ENCODE measurements around the gene ADAM10.

ADAM10 gene

DNA sequence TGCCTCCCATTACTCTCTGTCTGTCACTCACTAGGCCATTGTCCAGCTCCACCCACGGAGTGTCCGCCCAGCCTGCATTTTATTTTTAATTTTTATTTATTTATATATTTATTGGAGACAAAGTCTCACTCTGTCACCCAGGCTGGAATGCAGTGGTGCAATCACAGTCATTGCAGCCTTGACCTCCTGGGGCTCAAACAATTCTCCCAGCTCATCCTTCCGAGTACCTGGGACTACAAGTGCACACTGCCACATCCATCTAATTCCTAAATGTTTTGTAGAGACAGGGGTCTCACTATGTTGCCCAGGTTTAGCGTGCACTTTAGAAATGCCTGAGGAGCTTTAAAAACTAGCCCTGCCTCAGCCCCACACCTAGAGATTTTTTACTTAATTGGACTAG lies 176.2 kb downstream of the ADAM10 start:
- DNase-seq = no peak

DNA sequence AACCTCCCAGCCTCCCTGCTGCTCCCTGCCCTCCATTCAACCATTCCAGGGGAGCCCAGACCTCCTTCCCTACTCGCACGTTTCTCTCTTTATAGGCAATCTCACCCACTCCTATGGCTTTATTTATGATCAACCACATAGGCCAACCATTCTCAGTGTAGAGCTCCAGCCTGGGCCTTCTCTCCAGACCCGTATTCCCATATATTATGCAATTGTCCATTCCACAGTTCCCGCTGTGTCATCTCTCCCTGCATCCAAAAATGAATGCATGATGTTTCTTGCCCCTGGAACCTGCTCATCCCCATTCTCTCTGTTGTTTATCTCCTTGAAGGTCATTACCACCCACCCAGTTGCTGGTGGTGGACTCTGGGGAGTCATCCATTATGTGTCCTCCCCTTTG lies 177.0 kb downstream of the ADAM10 start:
- no peak for DNase-seq

DNA sequence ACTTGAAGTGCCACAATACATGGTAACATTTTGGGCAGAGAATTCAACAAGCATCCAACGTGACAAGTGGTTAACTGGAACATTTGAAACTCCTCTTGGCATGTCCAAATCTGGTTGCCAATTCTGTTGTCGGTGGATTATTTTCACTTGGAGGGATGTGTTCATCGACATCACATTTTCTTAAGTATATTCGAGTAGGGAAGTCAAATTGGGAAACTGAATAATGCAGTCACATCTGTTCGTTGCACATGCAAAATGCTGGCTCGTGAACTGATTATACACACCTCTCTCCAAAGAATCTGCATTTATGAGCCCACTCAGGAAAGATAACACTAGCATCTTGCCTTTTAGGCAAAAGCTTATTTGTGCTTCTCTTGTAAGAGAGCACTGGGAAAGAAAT lies 178.0 kb downstream of the ADAM10 start:
- DNase-seq = no peak

DNA sequence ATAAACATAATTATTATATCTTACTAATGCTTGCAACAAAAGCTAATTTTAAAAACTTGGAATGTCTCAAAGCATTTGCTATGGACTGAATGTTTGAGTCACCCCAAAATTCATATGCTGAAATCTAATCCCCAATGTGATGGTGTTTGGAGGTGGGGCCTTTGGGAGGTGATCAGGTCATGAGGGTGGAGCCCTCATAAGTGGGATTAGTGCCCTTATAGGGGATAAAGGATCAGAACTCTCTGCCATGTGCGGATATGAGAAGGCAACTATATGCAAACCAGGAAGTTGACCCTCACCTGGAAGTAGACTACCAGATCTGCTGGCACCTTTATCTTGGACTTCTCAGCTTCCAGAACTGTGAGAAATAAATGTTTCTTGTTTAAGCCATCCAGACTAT lies 180.1 kb downstream of the ADAM10 start:
- no peak for DNase-seq

DNA sequence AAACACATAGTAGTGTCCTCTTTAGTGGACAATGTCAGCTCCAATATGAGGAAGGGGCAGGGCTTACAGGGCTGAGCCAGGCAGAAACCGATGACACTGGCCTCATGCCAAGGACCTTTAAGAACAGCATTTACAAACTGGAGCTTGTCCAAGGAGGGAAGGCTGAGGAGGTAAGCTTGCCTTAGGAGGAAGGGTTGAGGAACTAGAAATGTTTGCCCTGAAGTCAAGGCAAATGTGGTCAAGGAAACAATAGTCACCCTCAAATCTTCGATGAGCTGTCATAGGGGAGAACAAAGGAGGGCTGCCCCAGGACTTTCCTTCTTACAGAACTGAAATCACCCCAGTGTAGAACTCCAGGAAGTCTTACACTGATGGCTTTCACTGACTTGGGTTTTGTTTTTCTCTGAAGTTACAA lies 181.3 kb downstream of the ADAM10 start:
- DNase-seq = no peak

DNA sequence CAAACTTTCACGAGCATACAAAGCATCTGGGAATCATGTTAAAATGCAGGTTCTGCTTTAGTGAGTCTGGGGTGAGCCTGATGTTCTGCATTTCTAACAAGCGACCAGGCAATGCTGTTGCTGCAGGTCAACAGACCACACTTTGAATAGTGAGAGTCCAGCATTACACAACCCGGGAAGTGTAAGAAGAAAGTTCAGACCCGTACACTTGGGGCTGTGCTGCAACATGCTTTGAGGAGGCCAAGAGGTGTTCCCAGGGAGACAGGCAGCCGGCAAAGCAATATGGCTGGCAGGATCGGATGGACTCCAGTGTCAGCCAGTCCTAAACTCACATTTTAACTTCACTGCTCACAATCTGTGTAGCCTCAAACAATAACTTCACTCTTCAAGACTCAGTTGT lies 183.5 kb downstream of the ADAM10 start:
- DNase-seq = no peak

DNA sequence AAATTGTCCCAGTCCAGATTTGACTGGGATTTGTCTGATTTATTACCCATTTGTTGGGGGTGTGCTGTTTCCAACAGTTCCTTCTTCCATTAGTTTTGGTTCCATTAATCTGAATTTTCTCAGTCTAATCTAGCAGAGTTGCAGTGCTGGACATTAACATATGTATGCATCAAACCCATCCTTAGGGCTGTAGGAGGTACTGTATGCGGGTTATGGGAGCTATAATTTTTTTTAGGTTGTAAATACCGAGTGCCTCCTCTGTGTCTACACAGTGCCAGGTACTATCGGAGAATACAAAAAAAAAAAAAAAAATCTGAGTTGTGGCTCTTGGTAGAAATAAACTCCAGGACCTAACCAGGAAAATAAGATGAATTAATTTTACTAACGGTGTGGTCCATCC lies 183.9 kb downstream of the ADAM10 start:
- DNase-seq = no peak

DNA sequence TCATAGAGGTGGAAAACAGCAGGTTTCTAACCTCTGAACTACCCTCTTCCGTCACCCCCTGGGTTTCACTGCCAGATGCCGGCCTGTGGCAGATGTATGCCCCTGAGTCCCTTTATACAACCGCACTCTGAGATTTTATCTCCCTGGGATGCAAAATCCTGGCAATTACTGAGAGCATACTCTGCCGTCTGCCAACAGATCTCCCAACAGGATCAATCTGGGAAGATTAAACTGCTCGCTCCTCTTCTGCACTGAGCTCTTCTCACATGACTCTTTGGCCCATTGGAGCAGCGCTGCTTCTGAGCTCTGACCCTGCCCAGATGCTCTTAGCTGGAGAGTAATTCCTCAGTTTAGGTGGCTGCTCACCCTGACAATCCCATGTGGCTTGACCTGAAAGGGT lies 184.5 kb downstream of the ADAM10 start:
- DNase-seq = no peak

DNA sequence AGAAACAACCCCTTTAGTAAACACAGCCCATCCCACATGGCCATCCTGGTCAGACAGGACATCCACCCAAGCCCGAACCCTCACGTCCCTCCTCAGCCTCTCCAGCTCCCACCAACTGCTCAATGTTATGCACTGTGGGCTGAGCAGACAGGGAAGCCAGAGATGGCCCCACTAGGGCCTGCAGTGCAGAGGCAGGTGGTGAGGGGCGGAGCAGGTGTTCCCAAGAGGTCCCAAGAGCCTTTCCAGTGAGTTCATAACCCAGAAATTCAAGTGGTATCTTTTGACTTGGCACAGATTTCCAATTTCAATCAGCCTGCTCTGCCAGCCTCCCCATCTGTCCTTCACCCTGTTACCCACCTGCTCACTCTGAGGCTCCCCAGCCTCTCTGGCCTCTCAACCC lies 187.4 kb downstream of the ADAM10 start:
- no peak for DNase-seq

DNA sequence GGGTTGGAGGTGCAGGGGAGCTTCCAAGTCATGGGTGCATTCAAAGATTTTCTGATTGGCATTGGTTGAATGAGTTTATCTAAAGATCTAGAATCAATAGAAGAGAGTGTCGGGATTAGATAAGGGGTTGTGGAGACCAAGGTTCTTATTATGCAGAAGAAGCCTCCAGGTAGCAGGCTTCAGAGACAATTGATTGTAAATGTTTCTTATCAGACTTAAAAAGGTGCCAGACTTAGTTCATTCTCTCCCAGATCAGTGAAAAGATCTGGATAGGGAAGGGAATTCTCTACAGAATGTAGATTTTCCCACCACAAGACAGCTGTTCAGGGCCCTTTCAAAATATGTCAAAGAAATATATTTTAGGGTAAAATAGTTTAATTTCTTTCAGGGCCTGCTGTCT lies 188.2 kb downstream of the ADAM10 start:
- no peak for DNase-seq

DNA sequence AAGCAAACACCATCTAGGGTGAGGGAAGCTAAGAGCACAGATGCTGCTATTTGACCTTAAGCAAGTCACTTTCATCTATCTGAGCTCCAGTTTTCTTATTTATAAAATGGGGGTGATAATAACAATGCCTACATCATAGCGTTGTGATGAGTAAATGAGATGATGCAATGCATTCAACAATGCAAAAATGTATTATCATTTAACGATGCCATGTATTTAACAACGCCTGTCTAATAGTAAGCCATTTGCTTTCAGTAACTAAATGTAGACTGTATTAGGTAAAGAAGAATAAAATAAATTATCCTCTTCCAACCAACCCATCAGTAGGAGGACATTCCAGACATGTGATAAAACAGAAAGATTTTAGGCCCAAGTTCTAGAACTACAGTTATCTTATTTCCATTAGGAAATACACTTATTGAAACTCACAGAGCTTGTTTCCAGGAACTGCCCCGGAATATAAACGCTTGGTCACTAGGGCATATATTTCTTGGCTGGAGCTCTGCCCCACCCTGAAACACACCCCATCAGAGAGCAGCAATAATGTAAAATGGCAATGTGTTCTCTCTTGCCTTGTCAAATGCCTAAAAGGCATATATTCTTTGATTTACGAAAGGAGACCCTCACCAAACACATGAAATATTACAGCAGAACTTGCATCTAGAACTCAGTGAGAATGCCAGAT lies 189.5 kb downstream of the ADAM10 start:
- DNase-seq = no peak

DNA sequence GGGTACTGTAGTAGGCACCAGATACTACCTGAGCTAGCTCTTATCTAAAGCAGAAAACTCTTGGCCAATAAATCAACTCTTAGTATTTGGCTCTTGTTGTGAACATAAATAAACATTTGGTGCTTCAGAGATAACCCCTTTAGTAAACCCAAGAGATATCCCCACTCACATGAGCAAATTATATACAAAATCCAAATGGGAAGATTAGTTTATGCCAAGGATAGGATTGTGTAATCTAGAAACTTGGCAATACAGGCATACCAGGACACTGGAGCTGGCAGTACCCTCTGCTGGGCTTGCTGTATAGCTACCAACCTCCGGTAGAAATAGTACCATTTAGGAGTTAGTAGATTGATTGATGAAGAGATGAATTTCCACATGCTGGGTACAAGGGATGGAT lies 190.7 kb downstream of the ADAM10 start:
- no peak for DNase-seq

DNA sequence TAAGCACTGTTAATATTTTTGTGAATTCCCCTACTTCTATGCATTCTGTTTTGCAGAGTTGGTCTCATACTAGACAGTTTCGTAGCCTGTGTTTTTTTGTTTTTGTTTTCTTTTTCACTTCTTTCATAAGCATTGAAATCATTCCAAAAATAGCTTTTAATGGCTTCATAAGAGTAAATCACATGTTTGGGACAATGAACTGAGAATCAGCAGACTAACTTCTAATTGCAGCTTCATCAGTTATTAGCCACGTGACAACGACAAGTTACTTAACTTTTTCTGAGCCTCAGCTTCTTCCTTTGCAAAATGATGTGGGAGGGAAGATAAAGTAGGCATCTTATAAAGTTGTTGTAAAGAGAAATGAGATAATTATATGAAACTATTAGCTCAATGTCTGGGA lies 193.0 kb downstream of the ADAM10 start:
- no peak for DNase-seq

DNA sequence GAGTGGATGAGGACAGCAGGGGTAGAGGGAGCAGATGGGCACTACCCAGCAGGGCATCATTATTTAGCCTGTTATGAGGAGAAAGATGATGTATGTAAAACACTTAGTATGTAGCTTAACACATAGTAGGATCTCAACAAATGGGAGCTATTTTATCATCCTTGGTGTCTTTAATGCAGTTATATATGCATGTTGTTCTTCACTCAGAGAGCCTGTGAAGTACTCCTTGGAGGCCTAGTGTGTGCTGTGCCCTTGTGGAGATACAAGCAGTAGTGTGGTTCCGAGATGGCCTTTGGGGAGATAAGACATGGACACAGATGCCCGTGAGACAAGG lies 193.5 kb downstream of the ADAM10 start:
- DNase-seq = no peak

DNA sequence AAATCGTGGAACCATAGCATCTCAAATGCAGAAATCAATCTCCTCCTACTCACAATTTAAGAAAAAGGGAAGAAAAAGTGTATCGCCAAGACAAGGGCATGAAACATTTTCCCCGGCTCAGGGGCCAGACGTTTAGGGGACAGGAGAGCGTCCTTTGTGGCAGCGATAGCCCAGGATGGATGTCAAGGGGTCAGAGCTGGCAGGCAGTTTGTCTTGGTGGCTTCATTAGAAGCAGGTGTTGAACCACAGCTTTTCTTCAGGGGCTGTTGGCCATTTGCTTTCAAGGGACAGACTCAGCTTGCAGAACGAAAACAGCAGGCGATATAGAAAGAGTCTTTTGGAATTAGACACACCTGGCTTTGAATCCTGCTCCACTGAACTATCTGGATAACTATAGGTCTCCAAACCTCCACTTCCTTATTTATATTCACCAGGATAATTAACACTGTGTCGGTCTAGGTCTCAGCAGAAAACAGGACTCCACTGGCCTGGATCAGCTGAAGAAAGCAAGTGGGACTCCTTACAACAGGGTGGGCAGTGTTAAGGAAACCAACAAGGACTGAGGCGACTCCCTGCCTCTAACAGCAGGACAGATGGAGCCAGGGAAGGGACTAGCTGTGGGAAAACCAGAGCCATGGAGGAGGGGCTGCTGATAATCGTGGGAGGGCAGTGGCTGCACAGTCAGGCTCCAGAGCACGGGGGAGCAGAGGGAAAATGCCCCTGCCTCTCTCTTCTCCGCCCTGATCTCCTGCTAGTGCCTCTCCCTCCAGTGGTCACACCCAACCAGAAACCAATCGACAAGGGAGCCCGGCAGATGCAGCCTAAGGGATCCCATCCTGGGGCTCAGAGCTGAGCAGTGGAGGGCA lies 194.1 kb downstream of the ADAM10 start:
- DNase-seq = no peak

DNA sequence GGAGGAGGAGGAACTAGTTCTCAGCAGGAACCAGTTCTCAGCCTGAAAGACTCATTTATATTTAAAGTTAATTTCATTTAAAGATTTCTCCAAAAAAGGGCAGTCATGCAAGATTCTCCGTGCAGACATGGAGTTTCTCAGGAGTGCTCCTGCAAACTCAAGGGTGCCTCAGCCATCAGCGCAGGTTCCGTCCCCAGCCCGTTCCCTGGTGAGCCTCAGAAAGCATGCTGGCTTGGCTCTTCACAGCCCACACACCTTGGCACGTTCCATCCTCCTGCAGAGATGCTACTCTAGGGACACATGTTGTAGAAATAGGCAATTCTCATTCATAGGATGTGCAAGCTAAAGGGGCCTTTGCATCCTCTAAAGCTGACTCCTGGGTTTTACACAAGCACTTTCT lies 194.7 kb downstream of the ADAM10 start:
- DNase-seq = no peak

DNA sequence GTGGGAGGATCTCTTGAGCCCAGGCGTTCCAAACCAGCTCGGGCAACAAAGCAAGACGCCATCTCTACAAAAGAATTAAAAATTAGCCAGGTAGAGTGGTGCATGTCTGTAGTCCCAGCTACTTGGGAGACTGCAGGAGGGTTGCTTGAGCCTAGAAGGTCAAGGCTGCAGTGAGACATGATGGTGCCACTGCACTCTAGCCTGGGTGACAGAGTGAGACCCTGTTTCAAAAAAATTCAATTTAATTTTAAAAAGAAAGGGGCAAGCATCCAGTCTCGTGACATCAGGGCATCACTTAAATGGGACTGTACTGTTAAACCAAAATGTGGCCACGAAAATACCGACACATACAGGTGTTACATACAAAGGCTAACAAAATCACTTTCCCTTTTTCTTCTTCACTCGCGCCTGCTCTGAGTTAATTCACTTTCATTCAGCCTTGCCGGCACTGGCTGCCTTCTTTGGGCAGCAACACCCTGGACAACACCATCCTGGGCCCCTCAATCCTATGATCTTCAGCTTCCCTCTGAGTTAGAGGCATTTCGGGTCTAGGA lies 196.1 kb downstream of the ADAM10 start:
- no peak for DNase-seq

DNA sequence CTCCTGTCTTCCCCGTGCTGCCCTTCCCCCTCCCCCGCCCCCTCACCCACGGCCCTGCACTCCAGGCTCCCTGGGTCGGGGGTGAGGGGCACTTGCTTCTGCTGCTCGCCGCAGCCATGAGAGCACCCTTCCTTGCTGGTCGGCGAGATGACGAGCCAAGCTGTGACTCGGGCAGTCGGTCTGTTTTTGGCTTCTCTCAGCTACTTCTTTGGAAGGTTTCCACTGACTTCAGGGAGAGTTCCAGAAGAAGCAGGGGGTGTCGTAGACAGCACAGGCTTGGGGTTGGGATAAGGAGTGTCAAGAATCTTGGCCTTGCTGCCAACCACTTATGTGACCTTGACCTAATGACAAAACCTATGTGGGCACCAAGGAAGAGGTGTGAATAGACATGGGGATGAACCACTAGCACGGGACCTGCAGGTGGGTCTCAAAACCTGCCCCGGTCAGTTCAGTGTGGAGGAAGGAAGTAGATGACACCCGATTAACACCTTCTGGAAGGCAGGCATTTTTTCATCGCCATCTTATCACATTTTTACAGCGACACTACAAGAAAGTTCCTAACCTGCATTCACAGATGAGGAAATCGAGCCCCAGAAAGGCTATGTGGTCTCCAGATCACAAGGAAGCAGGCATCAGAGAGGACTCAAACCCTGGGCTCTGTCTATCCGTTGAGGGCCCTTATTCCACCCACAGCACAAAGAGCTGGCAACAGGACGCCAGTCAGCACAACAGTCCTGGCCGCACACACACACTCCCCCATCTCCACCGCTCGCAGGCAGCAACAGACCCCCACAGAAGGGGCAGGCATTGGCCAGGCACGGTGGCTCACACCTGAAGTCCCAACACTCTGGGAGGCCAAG lies 196.8 kb downstream of the ADAM10 start:
- no peak for DNase-seq

DNA sequence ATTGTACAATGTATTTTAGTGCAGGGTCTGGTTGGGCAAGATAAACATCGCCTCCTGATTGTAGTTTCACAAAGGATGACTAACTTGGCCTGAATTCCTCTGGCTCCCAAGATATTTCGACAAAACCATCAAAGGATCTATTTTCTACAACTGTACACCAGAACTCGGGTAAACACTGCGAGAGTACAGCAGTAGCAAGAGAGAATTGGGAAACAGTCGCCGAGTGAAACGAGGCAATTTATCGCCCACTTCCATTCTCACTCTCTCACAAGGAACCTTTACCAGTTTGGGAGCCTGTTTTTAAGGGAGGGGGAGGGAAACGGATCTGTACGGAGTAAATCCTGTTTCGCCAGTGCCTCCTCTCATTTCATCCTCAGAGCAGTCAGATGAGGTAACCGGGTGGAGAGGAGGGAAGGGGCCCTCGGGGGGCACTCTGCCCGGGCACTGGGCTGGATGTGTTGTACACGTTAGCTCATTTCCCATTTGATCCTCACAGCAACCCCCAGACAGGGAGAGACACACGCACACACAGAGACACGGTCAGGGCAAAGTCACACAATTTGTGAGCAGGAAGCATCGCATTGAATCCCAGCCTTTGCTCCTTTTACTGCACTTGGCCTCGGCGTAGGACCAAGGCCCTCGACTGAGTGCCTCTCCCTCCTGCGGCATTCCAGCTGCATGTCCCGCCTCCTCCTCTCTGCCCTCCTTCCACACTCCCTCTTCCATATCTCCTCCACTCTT lies 197.6 kb downstream of the ADAM10 start:
- no peak for DNase-seq

DNA sequence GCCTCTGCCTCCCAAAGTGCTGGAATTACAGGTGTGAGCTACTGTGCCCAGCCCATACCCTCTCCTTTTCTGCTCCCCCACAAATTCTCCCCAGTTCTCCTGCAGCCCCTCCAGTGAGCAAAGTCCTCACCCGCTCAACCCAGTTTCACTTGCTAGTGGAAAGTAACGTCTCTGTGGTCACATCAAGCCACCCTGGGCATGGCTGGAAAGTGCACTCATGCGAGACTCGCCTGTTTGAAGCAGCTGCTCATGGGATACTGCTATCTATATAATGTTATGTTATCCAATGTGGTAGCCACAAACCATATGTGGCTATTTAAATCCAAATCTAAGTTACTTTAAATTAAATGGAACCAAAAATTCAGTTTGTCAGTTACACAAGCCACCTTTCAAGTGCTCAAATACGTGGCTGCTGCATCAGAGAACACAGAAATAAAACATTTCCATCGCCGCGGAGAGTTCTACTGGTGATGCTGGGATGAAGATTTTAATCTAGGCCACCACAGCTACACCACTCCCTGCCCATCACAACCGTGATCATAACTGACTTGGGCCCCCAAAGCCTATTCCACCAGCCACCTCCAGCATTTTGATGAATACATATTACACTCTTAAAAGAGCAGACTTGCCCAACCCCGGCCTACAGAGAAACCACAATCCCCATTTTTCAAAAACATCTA lies 198.3 kb downstream of the ADAM10 start:
- DNase-seq = no peak

DNA sequence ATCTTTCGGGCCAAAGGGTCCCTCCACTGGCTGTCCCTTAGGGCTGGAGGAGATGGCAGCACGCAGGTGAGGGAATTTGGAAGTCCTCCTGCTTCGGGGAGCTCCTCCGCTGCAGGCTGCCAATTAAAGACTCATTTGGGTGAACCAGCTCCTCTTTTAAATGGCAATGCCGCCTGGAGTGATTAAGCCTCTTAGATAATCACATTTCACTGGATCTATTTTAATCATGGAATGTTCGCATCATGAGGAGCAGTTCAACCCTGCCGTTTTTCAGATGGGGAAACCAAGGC lies 199.8 kb downstream of the ADAM10 start:
- DNase-seq = no peak

Data from effector CD4-positive, alpha-beta T cell (primary cell).